IMR-90 (cell line): ENCODE data around the gene MAML3. TPM values are rescaled to one million over a fixed set of nuclear protein-coding genes. Genes with fewer than 3 reads are reported as not detected.

ENCODE experiments used
- ATAC-seq: fragments of 200-7000 bp; cut with Tn5 transposase; 2 replicates; pipeline ENCODE4 v1.9.1; 2020; ENCODE audit warnings: low read depth, mild to moderate bottlenecking, moderate library complexity
- BruUV-seq: library from RNA; stranded (reverse); fragments of 400-500 nt; replicated peaks from 2 replicates; lab custom pipeline; 2021; lab: Mats Ljungman, UMichigan
- CTCF ChIA-PET: fragments of 300-600 bp; formaldehyde crosslinking; extraction: SDS; loops from one replicate; lab custom pipeline; 2021; ENCODE audit warnings: antibody characterized with exemption; lab: Yijun Ruan, JAX
- POLR2A ChIA-PET: fragments of 300-600 bp; sonication (Branson Sonifier 250); formaldehyde crosslinking; loops from one replicate; lab custom pipeline; 2022; ENCODE audit warnings: antibody characterized with exemption; ENCODE audit not compliant: unreplicated experiment; lab: Charles Lee
- DNase-seq: peaks from one replicate; pipeline ENCODE4 v3.0.0; 2013
- H2AFZ ChIP-seq: replicated peaks from 2 replicates; pipeline ENCODE3; 2013; ENCODE audit warnings: low read length, mild to moderate bottlenecking; ENCODE audit not compliant: poor library complexity
- H2AK5ac ChIP-seq: 2 replicates; pipeline ENCODE4 v1.6.1; 2013; ENCODE audit warnings: low read depth, low read length, inconsistent platforms
- H2AK9ac ChIP-seq: replicated peaks from 2 replicates; pipeline ENCODE3; 2013; ENCODE audit warnings: mild to moderate bottlenecking, low read depth, low read length, moderate library complexity; ENCODE audit not compliant: poor library complexity
- H2BK120ac ChIP-seq: 2 replicates; pipeline ENCODE4 v1.6.1; 2013; ENCODE audit warnings: low read depth, low read length, inconsistent platforms
- H2BK15ac ChIP-seq: 3 replicates; pipeline ENCODE4 v1.6.1; 2013; ENCODE audit warnings: low read depth, low read length, inconsistent platforms
- H2BK20ac ChIP-seq: 2 replicates; pipeline ENCODE4 v1.6.1; 2013; ENCODE audit warnings: low read depth, mild to moderate bottlenecking, inconsistent platforms, low read length, moderate library complexity
- H2BK5ac ChIP-seq: 2 replicates; pipeline ENCODE4 v1.6.1; 2013; ENCODE audit warnings: mild to moderate bottlenecking, low read depth, low read length, inconsistent platforms; ENCODE audit not compliant: poor library complexity, severe bottlenecking
- H3K14ac ChIP-seq: replicated peaks from 2 replicates; pipeline ENCODE4 v1.6.1; 2013; ENCODE audit warnings: low read depth, low read length, inconsistent platforms
- H3K18ac ChIP-seq: 2 replicates; pipeline ENCODE4 v1.6.1; 2013; ENCODE audit warnings: low read depth, low read length, control low read depth
- H3K23ac ChIP-seq: 2 replicates; pipeline ENCODE4 v1.6.1; 2013; ENCODE audit warnings: low read depth, low read length, inconsistent platforms
- H3K27ac ChIP-seq: 2 replicates; pipeline ENCODE4 v1.5.1; 2013; ENCODE audit warnings: mild to moderate bottlenecking, control low read depth, low read length; ENCODE audit not compliant: insufficient read depth
- H3K27me3 ChIP-seq: 2 replicates; pipeline ENCODE4 v1.6.1; 2013; ENCODE audit warnings: low read length; ENCODE audit not compliant: control insufficient read depth, insufficient read depth
- H3K36me3 ChIP-seq: 2 replicates; pipeline ENCODE4 v1.6.1; 2013; ENCODE audit warnings: low read length, mixed read lengths; ENCODE audit not compliant: control insufficient read depth, insufficient read depth
- H3K4ac ChIP-seq: 2 replicates; pipeline ENCODE4 v1.6.1; 2013; ENCODE audit warnings: low read depth, low read length, inconsistent platforms
- H3K4me1 ChIP-seq: 2 replicates; pipeline ENCODE4 v1.6.1; 2013; ENCODE audit warnings: low read length, mixed read lengths; ENCODE audit not compliant: control insufficient read depth, insufficient read depth
- H3K4me2 ChIP-seq: 2 replicates; pipeline ENCODE4 v1.6.1; 2013; ENCODE audit warnings: low read depth, mild to moderate bottlenecking, control low read depth, low read length, moderate library complexity
- H3K4me3 ChIP-seq: 2 replicates; pipeline ENCODE4 v1.5.1; 2013; ENCODE audit warnings: low read depth, mild to moderate bottlenecking, control low read depth, low read length, moderate library complexity; ENCODE audit not compliant: insufficient read depth
- H3K56ac ChIP-seq: 2 replicates; pipeline ENCODE4 v1.6.1; 2013; ENCODE audit warnings: low read length, inconsistent platforms; ENCODE audit not compliant: insufficient read depth; ENCODE audit errors: extremely low read depth
- H3K79me1 ChIP-seq, 2 experiments: 2 replicates each; pipeline ENCODE4 v1.6.1; 2013; ENCODE audit warnings: low read length in 2 of 2, inconsistent platforms in 1 of 2, low read depth in 1 of 2
- H3K9ac ChIP-seq: 2 replicates; pipeline ENCODE4 v1.6.1; 2013; ENCODE audit warnings: low read depth, low read length, control low read depth
- H3K9me1 ChIP-seq: 2 replicates; pipeline ENCODE4 v1.6.1; 2013; ENCODE audit warnings: low read length, inconsistent platforms; ENCODE audit not compliant: insufficient read depth
- H3K9me3 ChIP-seq: 2 replicates; pipeline ENCODE4 v1.6.1; 2013; ENCODE audit warnings: low read length; ENCODE audit not compliant: control insufficient read depth, insufficient read depth
- H4K20me1 ChIP-seq: 2 replicates; pipeline ENCODE4 v1.6.1; 2013; ENCODE audit warnings: low read length, inconsistent platforms; ENCODE audit not compliant: insufficient read depth
- H4K5ac ChIP-seq: 2 replicates; pipeline ENCODE4 v1.6.1; 2013; ENCODE audit warnings: mild to moderate bottlenecking, low read depth, low read length, control low read depth
- H4K8ac ChIP-seq, 2 experiments: 2 replicates each; pipeline ENCODE4 v1.6.1; 2013; ENCODE audit warnings: low read depth in 2 of 2, low read length in 2 of 2, control low read depth in 1 of 2, inconsistent platforms in 1 of 2
- H4K91ac ChIP-seq: 2 replicates; pipeline ENCODE4 v1.6.1; 2013; ENCODE audit warnings: low read depth, low read length, inconsistent platforms; ENCODE audit not compliant: insufficient read depth
- CEBPB ChIP-seq: IDR thresholded peaks from 2 replicates; pipeline ENCODE4 v1.6.1; 2012; ENCODE audit warnings: low read depth, low read length, improper control_type of control experiment
- FOS ChIP-seq: fragments of 150-350 bp; IDR thresholded peaks from 2 replicates; pipeline ENCODE4 v1.6.1; 2016; ENCODE audit warnings: low read depth, low read length
- NFE2L2 ChIP-seq: fragments of 150-350 bp; IDR thresholded peaks from 2 replicates; pipeline ENCODE4 v1.6.1; 2016; ENCODE audit warnings: low read depth, mild to moderate bottlenecking, low read length
- SMC3 ChIP-seq: fragments of 150-350 bp; IDR thresholded peaks from 2 replicates; pipeline ENCODE4 v1.6.1; 2016; ENCODE audit warnings: low read depth, mild to moderate bottlenecking, antibody characterized with exemption, low read length, moderate library complexity
- WGBS, 2 experiments: methylation state at CpG; one replicate each; pipeline versions ENCODE4 v1.1.5 to v1.1.7; 2013; ENCODE audit warnings: missing lambda C conversion rate in 2 of 2; ENCODE audit not compliant: insufficient read length in 1 of 2; ENCODE audit errors: extremely low coverage in 2 of 2; 5-methylcytosine and 5-hydroxymethylcytosine counted together
- dilution Hi-C: fragments of 300-500 bp; cut with HindIII; formaldehyde crosslinking; loops from one replicate; pipeline ENCODE4 v1.14.3; 2018; ENCODE audit warnings: low sequenced_read_pairs; ENCODE audit not compliant: unreplicated experiment
- in situ Hi-C: fragments of 300-500 bp; cut with MboI; formaldehyde crosslinking; loops from 3 replicates; pipeline ENCODE4 v1.14.3; 2019; ENCODE audit warnings: low sequenced_read_pairs, inconsistent platforms, mixed read lengths
- intact Hi-C: fragments of 100-400 bp; cut with micrococcal nuclease; formaldehyde crosslinking; loops from 2 replicates; pipeline ENCODE4 v1.10.0; 2022
- polyA plus RNA-seq, 3 experiments: library from polyadenylated mRNA; depleted of rRNA; stranded (reverse); fragments of >200 nt; gene quantifications; 2 replicates each; pipeline ENCODE4 v1.2.3, GENCODE V29; 2012; ENCODE audit warnings: low replicate concordance in 1 of 3
- total RNA-seq: library from RNA; depleted of rRNA; stranded (reverse); fragments of >200 nt; gene quantifications from 2 replicates; pipeline ENCODE4 v1.2.3, GENCODE V29; 2012

The MAML3 gene
- total and polyA plus RNA-seq, 2 of the 4 experiments (the other 2 are of a cell fraction): 0.90 to 1.7 TPM

DNA sequence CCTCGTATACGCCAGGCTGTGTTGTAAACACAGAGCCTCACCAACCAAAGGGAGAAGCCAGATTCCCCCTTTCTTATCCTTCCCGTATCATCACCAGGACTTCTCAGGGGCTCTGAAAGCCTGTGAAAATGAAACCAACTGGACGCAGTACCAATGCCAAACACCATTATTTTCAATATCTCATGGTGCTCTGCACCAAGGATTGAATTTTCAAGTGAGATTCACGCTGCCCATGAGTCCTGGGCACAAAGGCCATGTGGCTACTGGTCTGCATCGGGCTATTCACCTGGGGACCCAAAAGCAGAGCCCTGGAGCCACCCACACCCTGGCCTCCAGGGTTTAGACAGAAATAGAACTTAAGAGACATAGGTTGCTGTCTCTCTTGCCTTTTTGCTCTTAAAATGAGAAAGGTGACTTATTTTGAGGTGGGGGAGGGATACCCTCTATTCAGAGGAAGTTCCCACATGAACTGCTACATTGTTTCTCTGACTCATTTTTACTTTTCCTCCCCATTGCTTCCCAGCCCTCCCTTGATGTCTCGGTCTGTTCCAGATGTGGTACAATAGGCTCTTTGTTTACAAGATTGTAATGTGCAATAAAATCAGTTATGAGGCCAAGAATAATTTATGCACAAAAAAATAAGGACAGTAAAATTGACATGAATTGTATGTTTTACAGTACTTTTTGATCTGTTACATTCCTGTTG, 55.4 kb downstream of the MAML3 start:
- CTCF ChIA-PET: no interaction called here
- Histone ChIP-seq H3K79me1 (peaks cover 18 to 70% of the 10 kb centered on the region in 2 experiments), H2BK120ac (peak overlapping the region; percentile 87), H3K9me3 (no peaks in the 10 kb centered on the region), H3K27ac (peak overlapping the region; percentile 62), H4K91ac (peak overlapping the region; percentile 69), H4K8ac (peak overlapping the region; percentile 74 to 78), H3K14ac (peak overlapping the region; percentile 85), H4K20me1 (no peaks in the 10 kb centered on the region), H2AK9ac (peak overlapping the region; percentile 18), H4K5ac (peak overlapping the region; percentile 17), H3K36me3 (no peaks in the 10 kb centered on the region), H3K9ac (peak overlapping the region; percentile 34), H3K4me2 (peak overlapping the region; percentile 66), H3K4me3 (peak overlapping the region; percentile 7; the same call in 1 of the 2 replicates), H3K18ac (peak overlapping the region; percentile 8), H2AK5ac (peak overlapping the region; percentile 92), H3K27me3 (no peaks in the 10 kb centered on the region), H2BK15ac (peak overlapping the region; percentile 92; the same call in 2 of the 3 replicates), H3K4ac (peak overlapping the region; percentile 86), H3K9me1 (peaks cover 36% of the 10 kb centered on the region), H2BK20ac (peak overlapping the region; percentile 19), H3K56ac (0 out of 2 replicates have a peak overlapping the region, but pooled peaks have one; percentile 6), H2AFZ (peak overlapping the region; percentile 54), H2BK5ac (peak overlapping the region; percentile 65), H3K23ac (peak overlapping the region; percentile 69; the same call in 1 of the 2 replicates), H3K4me1 (peaks cover 42% of the 10 kb centered on the region)
- POLR2A ChIA-PET: no interaction called here
- no TSS peak for BruUV-seq
- WGBS, 2 experiments: 83% methylated on average over 2 of the region's 7 CpGs; no CpG with 5 or more reads in 1 of the 2 experiments
- in situ Hi-C loops: no loop called here
- DNase-seq (peak; percentile 87), ATAC-seq (peak; percentile 33; the same call in 1 of the 2 replicates)
- dilution Hi-C loops: no loop called here
- TF ChIP-seq SMC3 (peak; percentile 8; the same call in 1 of the 2 replicates), NFE2L2 (no peak), CEBPB (0 out of 2 replicates have a peak, but pooled peaks have one; percentile 26), FOS (peak; percentile 55; the same call in 1 of the 2 replicates)
- intact Hi-C loops: loop anchor here (5.0 kb wide), 1 partner anchor 34 kb away; no protein-coding TSS in a partner anchor
